Hematopoietic multipotent progenitor cell treated with erythropoietin and hydrocortisone succinate and interleukin-3 and kit ligand, for 8 days (in vitro differentiated cells): Measurements from ENCODE around the gene CBFA2T2.
"Not testable (repeated sequence)": the region's sequence is repeated elsewhere in the genome, so short reads cannot be mapped to it uniquely, and the experiment has no call there.

Experiments used
- DNase-seq: peaks from one replicate; pipeline ENCODE4 v3.0.0-alpha.2; 2015

The CBFA2T2 gene

DNA sequence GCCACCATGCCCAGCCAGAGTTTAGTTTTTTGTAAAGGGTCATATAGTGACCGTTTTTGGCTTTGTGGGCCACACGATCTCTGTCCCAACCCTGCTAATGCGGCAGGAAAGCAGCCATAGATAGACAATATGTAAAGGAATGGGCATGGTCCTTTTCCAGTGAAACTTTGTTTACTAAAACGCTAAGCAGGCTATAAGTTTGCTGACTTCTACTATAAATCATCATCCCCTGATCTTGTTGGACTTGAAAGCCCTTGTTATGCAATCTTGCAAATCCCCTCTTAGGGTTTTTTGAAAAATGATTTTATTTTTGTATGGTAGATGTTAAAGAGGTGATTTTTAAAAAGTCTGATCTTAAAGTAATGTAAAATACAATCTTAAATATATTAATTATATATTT is 63.6 kb downstream of the CBFA2T2 start:
- no peak for DNase-seq

DNA sequence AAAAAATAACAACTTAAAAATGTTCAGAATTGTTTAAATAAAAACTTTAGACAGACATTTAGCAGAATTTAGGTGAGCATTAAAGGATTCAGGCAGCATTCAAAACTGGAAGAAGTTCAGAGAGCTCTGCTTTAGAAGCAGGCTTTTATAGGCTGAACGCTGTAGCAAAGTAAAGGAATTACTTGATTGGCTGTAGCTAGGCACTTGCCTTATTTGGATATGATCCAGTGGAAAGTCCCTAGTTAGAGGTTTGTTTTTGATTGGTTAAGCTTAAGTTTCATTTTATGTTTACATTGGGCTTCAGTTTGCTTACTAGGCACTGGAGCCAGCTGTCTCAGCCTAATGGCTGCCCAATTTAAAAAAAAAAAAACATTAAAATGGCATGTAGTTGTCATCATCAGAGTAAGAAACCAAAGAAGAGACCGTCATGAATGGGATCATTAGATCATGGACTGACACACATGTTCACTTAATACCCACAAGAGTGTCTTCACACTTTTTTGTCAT is 65.1 kb downstream of the CBFA2T2 start:
- peak; percentile 84 for DNase-seq

- no peak for DNase-seq
Observed at GRCh38 chr20:33555755-33556154, 65.9 kb downstream of the CBFA2T2 start.

DNA sequence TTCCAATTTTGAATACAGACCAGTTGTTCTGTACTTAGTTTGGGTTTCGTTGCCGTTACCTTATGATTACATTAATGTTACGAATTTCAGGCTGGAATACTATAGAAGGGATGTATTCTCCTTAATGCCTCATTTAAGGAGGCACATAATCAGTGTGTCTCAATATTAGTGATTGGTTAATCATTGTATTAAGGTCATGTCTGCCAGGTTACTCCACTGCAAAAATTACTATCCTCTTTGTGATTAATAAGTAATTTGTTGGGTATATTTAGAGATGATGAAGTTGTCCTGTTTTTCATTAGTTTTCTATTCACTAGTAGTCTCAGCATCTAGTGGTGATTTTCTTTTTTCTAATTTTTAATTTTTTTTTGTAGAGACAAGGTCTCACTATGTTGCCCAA is 66.3 kb downstream of the CBFA2T2 start:
- no peak for DNase-seq

- no peak for DNase-seq
Observed at GRCh38 chr20:33558348-33559144, 68.7 kb downstream of the CBFA2T2 start.

DNA sequence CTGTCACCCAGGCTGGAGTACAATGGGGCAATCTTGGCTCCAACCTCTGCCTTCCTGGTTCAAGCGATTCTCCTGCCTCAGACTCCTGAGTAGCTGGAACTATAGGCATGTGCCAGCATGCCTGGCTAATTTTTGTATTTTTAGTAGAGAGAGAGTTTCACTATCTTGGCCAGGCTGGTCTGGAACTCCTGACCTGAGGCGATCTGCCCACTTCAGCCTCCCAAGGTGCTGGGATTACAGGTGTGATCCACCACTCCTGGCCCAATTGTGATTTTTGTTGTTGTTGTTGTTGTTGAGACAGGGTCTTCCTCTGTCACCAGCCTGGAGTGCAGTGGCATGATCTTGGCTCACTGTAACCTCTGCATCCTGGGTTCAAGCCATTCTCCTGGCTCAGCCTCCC is 69.3 kb downstream of the CBFA2T2 start:
- no peak for DNase-seq

DNA sequence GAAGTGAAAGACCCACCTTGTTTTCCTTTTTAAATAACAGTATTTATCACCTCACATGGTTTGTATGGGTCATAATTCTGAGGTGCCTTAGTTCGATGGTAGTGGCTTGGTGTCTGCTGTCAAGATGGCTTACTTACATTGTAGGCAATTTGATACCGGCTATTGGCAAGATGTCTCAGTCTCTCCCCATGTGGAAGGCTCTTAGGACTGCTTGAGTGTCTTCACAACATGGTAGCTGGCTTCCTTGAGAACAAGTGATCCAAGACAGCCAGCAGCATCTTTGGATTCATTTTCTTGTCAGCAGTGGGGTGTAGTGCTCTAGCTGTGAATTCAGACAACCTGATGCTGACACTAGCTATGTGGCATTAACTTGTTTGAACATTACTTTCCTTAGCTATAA is 70.1 kb downstream of the CBFA2T2 start:
- DNase-seq = no peak

- not testable (repeated sequence) for DNase-seq
Observed at GRCh38 chr20:33561053-33561452, 71.2 kb downstream of the CBFA2T2 start.

GRCh38 chr20:33561692-33562601 is 72.1 kb downstream of the CBFA2T2 start:
- DNase-seq = peak; percentile 86

- no peak for DNase-seq
Observed at GRCh38 chr20:33563788-33564187, 73.9 kb downstream of the CBFA2T2 start.

- no peak for DNase-seq
Observed at GRCh38 chr20:33566781-33567603, 77.1 kb downstream of the CBFA2T2 start.

- no peak for DNase-seq
Observed at GRCh38 chr20:33567949-33568348, 78.1 kb downstream of the CBFA2T2 start.

GRCh38 chr20:33568378-33568777 is 78.5 kb downstream of the CBFA2T2 start:
- DNase-seq = no peak

DNA sequence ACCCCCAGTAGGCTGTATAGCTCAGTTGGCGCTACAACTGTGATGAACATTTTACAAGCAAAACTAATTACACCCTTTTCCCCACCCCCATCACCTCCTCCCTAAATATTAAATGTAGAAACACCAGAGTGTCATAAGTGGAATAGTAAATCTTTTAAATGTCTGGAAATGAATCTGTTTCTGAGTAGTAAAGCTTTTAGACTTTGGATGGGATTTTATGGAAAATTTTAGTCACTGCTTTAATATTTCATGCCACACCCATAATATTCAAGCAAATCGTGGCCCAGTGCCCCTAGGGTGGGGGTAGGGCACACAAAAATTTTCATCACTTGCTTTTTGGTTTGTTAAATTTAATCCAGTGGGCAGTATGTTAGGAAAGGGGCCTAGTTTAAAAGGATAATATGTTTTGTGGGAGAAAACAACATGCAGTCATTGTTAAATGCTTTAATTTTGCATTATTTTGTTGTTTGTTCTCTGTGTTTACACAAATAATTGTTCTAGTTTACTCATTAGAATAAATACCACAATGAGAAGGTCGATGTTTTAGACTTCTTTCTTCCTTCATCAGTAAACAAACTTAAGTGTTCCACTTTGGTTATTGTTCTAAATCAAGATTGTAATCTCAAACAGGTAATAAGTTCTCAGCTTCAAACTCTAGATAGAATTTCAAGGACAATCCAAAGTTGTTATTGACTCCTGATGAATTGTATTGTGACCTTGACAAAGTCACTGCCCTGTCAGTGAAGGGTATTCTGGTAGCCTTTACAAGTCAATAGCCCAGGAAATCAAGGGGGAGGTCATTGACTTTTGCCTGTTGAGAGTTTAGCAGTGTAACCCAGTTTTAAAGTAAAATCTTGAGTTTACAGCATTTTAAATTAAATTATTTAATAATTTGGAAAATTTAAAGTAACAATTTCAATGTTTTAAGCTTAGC is 79.2 kb downstream of the CBFA2T2 start:
- no peak for DNase-seq

DNA sequence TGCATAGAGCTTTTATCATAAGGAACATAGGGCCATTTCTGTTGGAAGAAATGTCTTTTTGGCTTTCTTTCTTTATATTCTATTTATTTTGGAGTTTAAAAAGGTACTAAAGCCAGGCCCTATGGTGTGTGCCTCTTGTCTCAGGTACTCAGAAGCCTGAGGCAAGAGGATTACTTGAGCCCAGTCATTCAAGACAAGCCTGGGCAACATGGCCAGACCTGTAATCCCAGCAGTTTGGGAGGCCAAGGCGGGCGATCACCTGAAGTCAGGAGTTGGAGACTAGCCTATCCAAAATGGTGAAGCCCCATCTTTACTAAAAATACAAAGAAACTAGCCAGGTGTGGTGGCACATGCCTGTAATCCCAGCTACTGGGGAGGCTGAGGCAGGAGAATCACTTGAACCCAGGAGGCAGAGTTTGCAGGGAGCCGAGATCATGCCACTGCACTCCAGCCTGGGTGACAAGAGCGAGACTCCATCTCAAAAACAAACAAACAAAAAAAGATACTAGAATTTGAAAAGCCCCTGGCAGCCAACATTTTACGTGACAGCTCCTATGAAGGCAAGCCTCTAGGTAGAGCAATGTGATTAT is 80.0 kb downstream of the CBFA2T2 start:
- DNase-seq = no peak

GRCh38 chr20:33570743-33571142 is 80.8 kb downstream of the CBFA2T2 start:
- no peak for DNase-seq

DNA sequence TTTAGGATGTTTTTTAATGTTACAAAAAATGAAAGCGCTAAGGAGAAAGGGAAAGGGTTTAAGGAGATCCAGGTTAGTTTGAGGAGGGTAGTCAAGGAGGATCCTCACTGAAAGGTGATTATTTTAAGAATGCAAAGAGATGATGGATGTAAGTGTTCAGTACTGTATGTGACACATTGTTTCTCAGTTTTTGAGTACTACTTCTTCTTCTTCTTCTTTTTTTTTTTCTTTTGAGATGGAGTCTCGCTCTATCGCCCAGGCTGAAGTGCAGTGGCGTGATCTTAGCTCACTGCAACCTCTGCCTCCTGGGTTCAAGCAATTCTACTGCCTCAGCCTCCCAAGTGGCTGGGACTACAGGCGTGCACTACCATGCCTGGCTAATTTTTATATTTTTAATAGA is 83.4 kb downstream of the CBFA2T2 start:
- DNase-seq = not testable (repeated sequence)

GRCh38 chr20:33575282-33575681 is 85.4 kb downstream of the CBFA2T2 start:
- DNase-seq = no peak

GRCh38 chr20:33576432-33577125 is 86.7 kb downstream of the CBFA2T2 start:
- DNase-seq = no peak

DNA sequence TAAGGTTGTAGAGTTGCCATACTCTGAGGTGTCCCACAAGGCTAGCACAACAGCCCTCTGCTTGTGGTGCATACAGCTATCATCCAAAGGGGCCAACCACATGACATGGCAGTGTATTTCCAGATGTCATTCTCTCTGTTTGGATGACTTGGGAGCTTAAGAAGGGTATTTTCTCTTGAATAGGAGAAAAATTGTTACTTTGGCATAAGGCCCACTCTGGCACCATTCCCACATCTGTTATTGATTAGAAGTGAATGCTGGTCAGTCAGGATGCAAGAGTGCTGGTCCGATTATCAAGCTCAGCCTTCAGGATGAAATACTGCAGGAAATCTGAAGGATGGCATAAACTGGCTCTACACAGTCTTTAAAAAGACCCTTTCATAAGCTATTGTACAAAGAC is 88.6 kb downstream of the CBFA2T2 start:
- DNase-seq = no peak

GRCh38 chr20:33583143-33583542 is 93.2 kb downstream of the CBFA2T2 start:
- no peak for DNase-seq
